Stimulated activated CD4-positive, alpha-beta T cell treated with anti-CD3 and anti-CD28 coated beads, TNF-alpha, amount 100 ng/mL, for 24 hours (primary cell): ENCODE results near the gene ACSL3.
A peak's percentile ranks its signal among the peaks of the same experiment; 100 is the strongest.

Experiments
- DNase-seq, 3 experiments: peaks; one replicate each; pipeline ENCODE4 v3.0.0-alpha.2; 2020; ENCODE audit warnings: low read depth in 3 of 3

The ACSL3 gene

DNA sequence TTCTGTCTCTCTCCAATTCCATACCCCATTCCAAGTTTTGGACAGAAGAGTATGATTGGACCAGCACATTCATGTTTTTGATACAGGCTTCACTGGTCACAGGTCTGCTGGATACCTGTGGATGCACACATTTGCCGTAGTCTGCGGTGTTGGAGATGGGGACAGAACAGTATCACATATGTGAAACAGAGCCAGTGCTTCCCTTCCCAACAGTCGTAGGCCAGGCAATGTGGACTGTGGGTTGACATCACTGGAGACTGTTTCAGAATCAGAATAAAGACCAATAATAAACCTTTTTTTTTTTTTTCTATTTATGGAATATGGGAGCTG lies 18.7 kb downstream of the ACSL3 start:
- DNase-seq: no peak

DNA sequence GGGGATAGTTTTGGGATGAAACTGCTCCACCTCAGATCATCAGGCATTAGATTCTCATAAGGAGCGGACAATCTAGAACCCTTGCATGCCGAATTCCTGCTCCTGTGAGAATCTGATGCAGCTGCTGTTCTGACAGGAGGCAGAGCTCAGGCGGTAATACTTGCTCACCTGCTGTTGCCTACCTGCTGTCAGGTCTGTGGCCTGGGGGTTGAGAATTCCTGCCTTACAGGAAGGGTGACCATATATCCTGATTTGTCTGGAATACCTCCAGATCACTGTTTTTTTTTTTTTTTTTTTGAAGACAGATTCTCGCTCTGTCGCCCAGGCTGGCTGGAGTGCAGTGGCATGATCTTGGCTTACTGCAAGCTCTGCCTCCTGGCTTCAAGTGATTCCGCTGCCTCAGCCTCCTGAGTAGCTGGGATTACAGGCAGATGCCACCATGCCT lies 21.7 kb downstream of the ACSL3 start:
- no peak for DNase-seq

DNA sequence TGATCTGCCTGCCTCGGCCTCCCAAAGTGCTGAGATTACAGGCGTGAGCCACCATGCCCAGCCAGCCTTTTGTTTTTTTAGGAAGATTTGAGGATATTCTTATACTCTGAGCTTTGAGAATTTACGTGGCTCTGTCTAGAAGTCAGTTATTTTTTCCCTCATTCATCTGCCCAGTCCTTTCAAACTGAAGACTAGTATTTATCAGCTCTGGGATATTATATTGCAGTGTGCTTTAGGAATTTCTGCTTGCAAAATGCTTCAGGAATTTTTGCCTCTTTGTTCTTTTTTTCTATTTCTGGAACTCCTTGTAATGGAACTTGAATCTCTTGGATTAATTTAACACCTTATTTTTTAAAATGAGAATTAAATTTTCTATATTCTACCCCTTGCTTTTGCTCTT lies 22.6 kb downstream of the ACSL3 start:
- DNase-seq: no peak

DNA sequence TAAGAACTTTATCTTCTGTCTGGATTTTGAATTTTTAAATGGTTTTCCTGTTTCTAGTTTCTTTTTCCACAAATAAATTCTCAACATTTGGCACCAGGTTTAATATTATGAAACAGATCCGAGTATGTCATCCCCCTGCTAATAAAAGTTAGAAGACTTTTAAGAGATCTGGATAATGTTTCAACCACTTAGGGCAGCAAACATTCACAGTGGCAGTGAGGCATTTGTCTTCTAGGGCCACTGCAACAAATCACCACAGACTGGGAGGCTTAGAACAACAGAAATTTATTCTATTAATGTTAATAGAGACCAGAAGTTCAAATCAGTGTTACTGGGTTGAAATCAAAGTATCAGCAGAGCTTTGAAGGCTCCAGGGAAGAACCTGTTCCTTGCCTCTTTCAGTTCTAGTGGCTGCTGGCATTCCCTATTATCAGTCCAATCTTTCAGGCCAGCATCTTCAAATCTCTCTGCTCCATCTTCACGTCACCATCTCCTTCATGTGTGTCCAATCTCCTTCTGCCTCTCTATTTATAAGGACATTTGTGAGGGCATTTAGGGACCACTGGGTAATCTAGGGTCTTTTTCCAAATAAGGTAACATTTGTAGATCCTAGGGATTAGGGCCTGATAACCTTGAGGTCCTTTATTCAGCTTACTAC lies 23.4 kb downstream of the ACSL3 start:
- no peak for DNase-seq

GRCh38 chr2:222884805-222885424 lies 24.1 kb downstream of the ACSL3 start:
- no peak for DNase-seq

DNA sequence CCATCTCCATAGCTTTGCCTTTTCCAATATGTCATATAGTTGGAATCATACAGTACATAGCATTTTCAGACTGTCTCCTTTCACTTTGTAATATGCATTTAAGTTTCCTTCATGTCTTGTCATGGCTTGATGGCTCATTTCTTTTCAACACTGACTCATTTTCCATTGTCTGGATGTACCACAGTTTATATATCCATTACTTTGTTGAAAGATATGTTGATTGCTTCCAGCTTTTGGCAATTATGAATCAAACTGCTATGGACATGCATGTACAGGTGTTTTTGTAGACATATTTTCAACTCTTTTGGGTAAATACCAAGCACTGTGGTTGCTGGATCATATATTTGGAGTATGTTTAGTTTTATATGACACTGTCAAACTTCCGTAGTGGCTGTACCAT lies 26.3 kb downstream of the ACSL3 start:
- no peak for DNase-seq

DNA sequence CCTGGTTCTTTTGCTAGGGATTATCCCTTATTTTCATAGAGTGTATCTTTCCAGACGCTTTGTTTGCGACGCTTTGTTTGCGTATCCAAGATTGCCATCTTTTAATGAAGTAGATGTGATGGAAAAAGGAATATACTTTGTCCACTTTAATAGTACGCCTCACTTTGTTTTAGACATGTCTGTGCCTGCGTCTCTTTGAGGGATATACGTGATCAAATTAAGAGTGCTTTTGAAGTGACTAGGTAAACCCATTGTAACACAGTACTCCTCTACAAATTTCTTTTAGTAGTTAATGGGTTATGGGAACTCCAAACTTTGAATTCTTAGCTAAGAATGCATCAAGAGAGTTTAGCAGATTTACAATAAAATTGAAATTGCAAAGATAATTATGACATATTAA lies 27.9 kb downstream of the ACSL3 start:
- no peak for DNase-seq

GRCh38 chr2:222891890-222892289 lies 31.1 kb downstream of the ACSL3 start:
- no peak for DNase-seq

DNA sequence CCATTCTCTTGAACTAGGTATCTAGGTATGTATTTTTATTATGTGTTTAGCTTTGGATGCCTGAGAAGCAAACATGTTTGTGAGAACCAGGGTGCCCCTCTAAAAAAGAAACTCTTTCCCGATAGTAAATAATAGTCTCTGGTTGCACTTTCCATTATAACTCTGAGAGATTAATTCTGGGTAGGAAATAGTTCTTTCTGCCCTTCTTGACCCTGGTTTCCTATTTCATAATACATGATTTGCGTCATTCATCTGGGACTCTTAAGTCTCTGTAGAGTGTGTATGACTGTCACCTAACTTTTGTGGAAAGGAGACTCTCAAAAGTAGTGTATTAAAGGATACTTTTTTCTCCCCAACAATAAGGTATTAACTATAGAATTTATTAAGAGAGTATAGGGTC lies 31.5 kb downstream of the ACSL3 start:
- DNase-seq: no peak

GRCh38 chr2:222892761-222893160 lies 31.9 kb downstream of the ACSL3 start:
- no peak for DNase-seq

DNA sequence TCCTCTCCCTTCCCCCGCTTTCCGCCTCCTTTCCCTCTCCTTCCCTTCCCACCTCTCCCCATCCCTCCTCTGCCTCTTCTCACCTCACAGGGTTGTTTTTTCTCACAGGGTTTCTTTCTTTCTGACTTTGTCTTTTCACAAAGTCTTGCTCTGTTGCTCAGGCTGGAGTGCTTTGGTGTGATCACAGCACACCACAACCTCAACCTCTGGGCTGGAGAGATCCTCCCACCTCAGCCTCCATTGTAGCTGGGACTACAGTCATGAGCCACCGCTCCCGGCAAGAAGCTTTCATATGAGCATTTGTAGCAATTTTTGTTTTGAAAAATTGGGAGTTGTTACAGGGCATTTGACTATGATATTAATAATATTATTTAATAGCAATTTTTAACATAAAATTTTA lies 32.9 kb downstream of the ACSL3 start:
- DNase-seq: no peak

- DNase-seq: no peak
Observed at GRCh38 chr2:222895144-222895543, 34.3 kb downstream of the ACSL3 start.

DNA sequence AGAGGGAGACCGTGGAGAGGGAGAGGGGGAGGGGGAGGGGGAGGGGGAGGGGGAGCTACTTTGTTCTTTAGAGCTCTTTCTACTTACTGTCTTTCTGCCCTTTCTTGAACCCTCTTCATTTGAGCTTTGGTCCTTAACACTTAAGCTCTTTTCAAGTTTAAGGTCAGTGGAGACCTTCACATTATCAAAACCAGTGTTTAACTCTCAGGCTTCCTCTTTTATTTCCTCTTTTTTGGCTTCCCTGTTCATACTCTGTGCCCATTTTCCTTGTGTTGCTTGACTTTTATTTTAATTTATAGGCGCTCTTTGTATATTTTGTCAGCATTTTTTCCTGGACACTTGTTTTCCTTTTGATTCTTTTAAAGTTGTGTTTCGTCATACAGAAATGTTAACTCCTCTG lies 37.1 kb downstream of the ACSL3 start:
- DNase-seq: no peak

GRCh38 chr2:222899413-222900181 lies 38.8 kb downstream of the ACSL3 start:
- DNase-seq: no peak

GRCh38 chr2:222900354-222900753 lies 39.5 kb downstream of the ACSL3 start:
- DNase-seq: no peak

GRCh38 chr2:222902660-222903059 lies 41.8 kb downstream of the ACSL3 start:
- no peak for DNase-seq

- peak in 2 of 3 experiments; percentile 2 to 4 for DNase-seq
Observed at GRCh38 chr2:222903234-222904220, 42.7 kb downstream of the ACSL3 start.

DNA sequence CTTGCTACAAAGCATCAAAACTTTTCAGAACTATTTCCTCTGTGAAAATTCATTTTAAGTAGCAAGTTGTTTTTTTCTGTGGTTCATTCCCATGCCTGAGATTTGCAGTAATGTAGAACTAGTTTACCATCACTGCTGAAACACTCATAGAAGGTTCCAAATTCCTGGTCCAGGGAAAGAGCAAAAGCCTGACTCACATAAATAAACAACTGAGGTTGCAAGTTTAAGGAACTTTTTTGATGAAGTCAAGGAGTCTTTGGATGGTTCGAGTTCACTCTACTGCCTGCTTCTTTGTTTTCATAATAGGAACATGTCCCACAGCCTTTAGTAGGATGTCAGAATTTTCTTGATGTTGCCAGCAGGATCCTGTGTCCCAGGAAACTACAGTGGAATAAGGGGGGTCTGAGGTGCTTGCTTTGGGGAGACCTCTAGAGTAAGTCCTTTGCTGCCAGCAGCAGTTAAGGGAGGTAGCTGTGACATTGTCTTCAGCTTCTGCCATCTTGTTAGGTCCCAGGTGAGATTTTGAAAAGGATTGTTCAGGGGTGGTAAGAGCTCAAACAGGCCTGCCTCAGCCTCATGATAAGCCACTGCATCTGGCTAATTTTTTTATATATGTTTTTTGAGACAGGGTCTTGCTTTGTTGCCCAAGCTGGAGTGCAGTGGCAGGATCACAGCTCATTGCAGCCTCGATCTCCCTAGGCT lies 43.9 kb downstream of the ACSL3 start:
- DNase-seq: no peak

- DNase-seq: no peak
Observed at GRCh38 chr2:222907048-222907447, 46.2 kb downstream of the ACSL3 start.

GRCh38 chr2:222907790-222908441 lies 47.1 kb downstream of the ACSL3 start:
- no peak for DNase-seq

DNA sequence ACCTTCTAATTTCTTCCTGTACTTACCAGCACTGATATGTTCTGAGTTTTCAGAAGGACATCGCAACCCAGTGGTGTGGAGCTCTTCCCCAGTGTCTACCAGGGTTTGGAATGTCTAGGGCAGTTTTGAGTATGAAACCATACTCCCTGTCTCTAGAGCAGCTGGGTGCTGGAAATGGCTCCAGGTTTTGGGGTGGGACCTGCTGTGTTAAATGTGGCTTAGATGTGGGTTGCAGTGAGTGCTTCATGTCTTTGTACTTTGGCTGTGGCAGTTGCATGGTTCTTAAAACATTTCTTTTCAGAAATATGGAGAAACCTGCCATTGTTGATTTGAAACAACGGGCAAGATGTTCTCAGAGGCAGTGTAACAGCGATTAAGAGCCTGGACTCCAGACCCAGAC lies 48.5 kb downstream of the ACSL3 start:
- no peak for DNase-seq
